Globus pallidus (tissue), 1 donor: Measurements from ENCODE around the gene FYB1.

Experiments
- DNase-seq: peaks from one replicate; pipeline ENCODE4 v3.0.0-alpha.2; 2015; ENCODE audit warnings: low spot score

The FYB1 gene

GRCh38 chr5:39160576-39161213, 58.7 kb downstream of the FYB1 start:
- no peak for DNase-seq

- no peak for DNase-seq
These were observed 59.4 kb downstream of the FYB1 start for GRCh38 chr5:39159811-39160490.

GRCh38 chr5:39158786-39159185, 60.6 kb downstream of the FYB1 start:
- no peak for DNase-seq

- DNase-seq = no peak
These were observed 61.2 kb downstream of the FYB1 start for GRCh38 chr5:39158127-39158593.

GRCh38 chr5:39157701-39158100, 61.7 kb downstream of the FYB1 start:
- DNase-seq = no peak

- no peak for DNase-seq
These were observed 63.3 kb downstream of the FYB1 start for GRCh38 chr5:39156082-39156481.

- DNase-seq = no peak
These were observed 67.6 kb downstream of the FYB1 start for GRCh38 chr5:39151745-39152144.

- DNase-seq = no peak
These were observed 69.4 kb downstream of the FYB1 start for GRCh38 chr5:39149966-39150365.

GRCh38 chr5:39148983-39149534, 70.3 kb downstream of the FYB1 start:
- DNase-seq = peak; percentile 53

GRCh38 chr5:39146831-39147540, 72.4 kb downstream of the FYB1 start:
- DNase-seq = peak; percentile 78

- no peak for DNase-seq
These were observed 76.1 kb downstream of the FYB1 start for GRCh38 chr5:39143151-39143860.

GRCh38 chr5:39140558-39141168, 78.7 kb downstream of the FYB1 start:
- no peak for DNase-seq

GRCh38 chr5:39138892-39139291, 80.5 kb downstream of the FYB1 start:
- no peak for DNase-seq

- no peak for DNase-seq
These were observed 81.4 kb downstream of the FYB1 start for GRCh38 chr5:39137819-39138451.

- no peak for DNase-seq
These were observed 82.0 kb downstream of the FYB1 start for GRCh38 chr5:39137391-39137790.

- no peak for DNase-seq
These were observed 86.6 kb downstream of the FYB1 start for GRCh38 chr5:39132792-39133191.

- DNase-seq = peak; percentile 83
These were observed 87.3 kb downstream of the FYB1 start for GRCh38 chr5:39132128-39132447.

GRCh38 chr5:39131210-39132127, 87.9 kb downstream of the FYB1 start:
- DNase-seq = peak; percentile 59

GRCh38 chr5:39130716-39131115, 88.6 kb downstream of the FYB1 start:
- DNase-seq = no peak

GRCh38 chr5:39121922-39122321, 97.4 kb downstream of the FYB1 start:
- DNase-seq = no peak
